ENCODE results near the gene WNT2B. TPM values are rescaled to one million over a fixed set of nuclear protein-coding genes. Genes with fewer than 3 reads are reported as not detected.
"Not testable (repeated sequence)": the region's sequence is repeated elsewhere in the genome, so short reads cannot be mapped to it uniquely, and the experiment has no call there.

The WNT2B gene
- 0.36 TPM for polyA plus RNA-seq (2012; ENCODE audit: missing spikeins)

DNA sequence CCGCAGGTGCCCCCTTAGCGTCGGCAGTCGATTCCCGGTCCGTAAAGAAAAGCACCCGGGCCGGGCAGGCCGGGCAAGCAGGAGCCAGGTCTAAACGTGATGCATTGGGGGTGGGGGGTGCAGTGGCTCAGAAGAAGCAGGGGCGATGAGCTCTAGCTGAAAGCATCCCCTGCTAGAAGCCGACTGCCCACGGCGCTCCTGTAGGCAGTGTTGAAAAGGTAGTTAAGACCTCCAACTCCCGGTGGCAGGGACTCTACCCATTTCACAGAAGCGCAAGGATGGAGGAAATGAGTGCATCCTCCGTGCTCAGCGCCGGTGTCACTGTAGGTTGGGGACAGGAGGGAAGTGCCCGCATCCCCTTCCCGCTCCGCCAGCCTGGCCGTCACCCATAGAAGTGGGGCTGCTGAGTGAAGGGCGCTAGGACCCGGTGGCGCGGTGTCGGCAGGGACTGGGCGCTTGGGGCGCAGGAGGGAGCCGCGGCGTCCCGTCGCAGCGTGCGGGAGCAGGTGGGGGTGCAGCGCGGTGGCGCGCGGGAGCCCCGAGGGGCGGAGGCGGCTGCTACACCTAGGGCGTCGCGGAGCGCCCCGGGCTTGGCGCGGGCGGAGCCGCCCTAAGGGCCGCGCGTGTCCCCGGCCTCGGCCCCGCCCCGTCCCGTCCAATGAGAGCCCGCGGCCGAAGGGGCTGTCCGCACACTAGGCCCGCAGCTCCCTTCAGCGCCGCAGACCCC is at the start of gene WNT2B:
Gene WNT2B (plus strand): TSS at position 688 of the 727 bp plus-strand sequence. CDS start 298 bp downstream, outside the sequence.
- FAIRE-seq = peak; percentile 5
- peak; percentile 66 for DNase-seq (ENCODE audit: insufficient read length)
- TF ChIP-seq TAF1 (IDR thresholded peaks at IDR 0.05; ENCODE audit: borderline replicate concordance, low read depth, low read length) (no peak), POLR2A (IDR thresholded peaks at IDR 0.05; ENCODE audit: low read depth, low read length) (no peak), POLR2AphosphoS5 (IDR thresholded peaks at IDR 0.05; ENCODE audit: low read depth, low read length) (no peak)

- DNase-seq (ENCODE audit: insufficient read length) (no peak), FAIRE-seq (no peak)
- no peak for TF ChIP-seq TAF1 (IDR thresholded peaks at IDR 0.05; ENCODE audit: borderline replicate concordance, low read depth, low read length)
- no peak for TF ChIP-seq POLR2AphosphoS5 (IDR thresholded peaks at IDR 0.05; ENCODE audit: low read depth, low read length)
- no peak for TF ChIP-seq POLR2A (IDR thresholded peaks at IDR 0.05; ENCODE audit: low read depth, low read length)
Measured at GRCh38 chr1:112460615-112461014, 48.1 kb upstream of the WNT2B start.

DNA sequence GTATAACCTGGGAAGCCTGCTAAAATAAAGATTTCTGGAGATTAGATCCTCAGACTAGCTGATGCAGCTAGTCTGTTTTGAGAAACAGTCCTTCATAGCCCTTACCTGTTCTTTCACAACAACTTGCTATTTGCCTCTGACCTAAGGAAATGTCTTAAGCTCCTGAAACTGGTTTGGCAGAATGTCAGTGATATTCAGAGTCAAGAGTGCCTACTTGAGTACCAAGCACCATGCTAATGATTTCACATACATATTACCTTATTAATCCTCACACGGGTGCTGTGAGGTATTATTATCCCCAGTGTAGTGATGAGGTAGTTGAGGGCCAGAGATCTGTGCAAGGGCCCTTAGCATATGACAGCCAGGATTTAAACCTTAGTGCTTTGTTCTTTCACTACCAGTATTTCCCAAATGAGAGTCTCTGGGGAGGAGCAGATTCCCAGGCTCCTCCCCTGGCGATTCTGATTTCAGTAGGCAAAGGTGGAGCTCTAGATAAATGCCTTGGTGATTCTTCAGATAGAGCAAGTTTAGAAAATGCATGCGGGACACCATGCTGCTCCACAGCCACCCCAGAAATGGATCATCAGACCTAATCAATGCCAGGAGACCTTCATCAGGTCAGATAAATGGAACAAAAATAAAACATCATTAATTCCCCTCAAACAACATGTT is 47.4 kb upstream of the WNT2B start:
- DNase-seq (ENCODE audit: insufficient read length) (no peak), FAIRE-seq (no peak)
- TF ChIP-seq POLR2A (IDR thresholded peaks at IDR 0.05; ENCODE audit: low read depth, low read length) = no peak
- no peak for TF ChIP-seq POLR2AphosphoS5 (IDR thresholded peaks at IDR 0.05; ENCODE audit: low read depth, low read length)
- TF ChIP-seq TAF1 (IDR thresholded peaks at IDR 0.05; ENCODE audit: borderline replicate concordance, low read depth, low read length) = no peak

DNA sequence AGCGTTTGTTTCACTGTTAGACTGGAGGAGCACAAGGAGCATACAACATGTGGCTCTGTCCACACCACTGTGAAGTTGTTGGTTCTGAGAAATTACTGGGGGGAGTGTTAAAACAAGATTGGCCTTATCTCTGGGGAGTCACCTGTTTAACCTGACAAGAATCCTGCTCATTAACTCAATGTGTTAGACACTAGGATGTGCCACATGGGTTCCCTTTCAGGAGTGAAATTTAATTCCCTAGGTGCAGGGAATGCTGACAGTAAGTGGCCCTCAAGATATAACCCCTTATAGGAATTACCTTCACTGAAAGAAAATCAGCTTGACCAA is 45.8 kb upstream of the WNT2B start:
- no peak for TF ChIP-seq POLR2AphosphoS5 (IDR thresholded peaks at IDR 0.05; ENCODE audit: low read depth, low read length)
- TF ChIP-seq TAF1 (IDR thresholded peaks at IDR 0.05; ENCODE audit: borderline replicate concordance, low read depth, low read length) = no peak
- TF ChIP-seq POLR2A (IDR thresholded peaks at IDR 0.05; ENCODE audit: low read depth, low read length) = no peak
- no peak for FAIRE-seq
- DNase-seq (ENCODE audit: insufficient read length) = no peak

DNA sequence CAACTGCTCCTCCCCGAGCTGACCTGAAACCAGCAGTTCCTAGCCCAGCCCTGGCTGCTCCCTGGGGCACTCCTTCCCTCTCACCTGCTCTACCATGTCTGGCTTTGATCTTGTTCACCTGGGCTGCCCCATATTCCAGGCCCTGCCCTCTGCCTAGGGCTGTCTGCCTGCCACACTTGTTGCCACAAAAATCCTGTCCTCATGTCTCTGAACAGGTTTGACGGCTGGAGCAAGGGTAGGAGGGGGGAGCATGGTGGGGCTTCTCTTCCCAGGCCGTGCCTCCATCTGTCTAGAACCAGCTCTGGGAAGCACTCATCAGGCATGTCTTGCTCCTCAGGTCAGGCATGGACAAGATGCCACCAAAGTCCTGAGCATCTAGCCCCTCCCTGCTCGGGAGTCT is 44.3 kb upstream of the WNT2B start:
- FAIRE-seq = no peak
- TF ChIP-seq POLR2AphosphoS5 (IDR thresholded peaks at IDR 0.05; ENCODE audit: low read depth, low read length) = no peak
- no peak for TF ChIP-seq POLR2A (IDR thresholded peaks at IDR 0.05; ENCODE audit: low read depth, low read length)
- TF ChIP-seq TAF1 (IDR thresholded peaks at IDR 0.05; ENCODE audit: borderline replicate concordance, low read depth, low read length) = no peak
- DNase-seq (ENCODE audit: insufficient read length) = no peak

DNA sequence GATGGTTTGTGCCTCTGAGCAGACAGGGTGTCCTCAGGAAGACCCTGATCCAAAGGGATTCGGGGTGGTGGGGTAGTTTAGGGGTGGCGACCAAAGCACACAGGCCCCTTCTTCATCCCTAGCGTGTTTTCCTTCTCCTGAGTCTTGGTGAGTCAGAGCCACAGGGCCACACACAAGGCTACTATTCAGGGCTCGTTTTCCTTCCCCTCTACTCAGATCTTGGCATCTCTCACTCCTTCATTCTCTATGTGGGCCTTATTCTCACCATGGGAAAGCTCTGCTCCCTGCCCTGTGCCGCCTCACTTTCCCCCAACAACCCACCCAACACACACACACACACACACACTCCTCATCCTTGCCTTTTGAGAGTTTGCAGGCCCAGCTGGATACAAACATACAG is 43.6 kb upstream of the WNT2B start:
- DNase-seq (ENCODE audit: insufficient read length) = no peak
- FAIRE-seq = no peak
- TF ChIP-seq POLR2A (IDR thresholded peaks at IDR 0.05; ENCODE audit: low read depth, low read length) (no peak), TAF1 (IDR thresholded peaks at IDR 0.05; ENCODE audit: borderline replicate concordance, low read depth, low read length) (no peak), POLR2AphosphoS5 (IDR thresholded peaks at IDR 0.05; ENCODE audit: low read depth, low read length) (no peak)

GRCh38 chr1:112466078-112466660 is 42.6 kb upstream of the WNT2B start:
- peak; percentile 53 for DNase-seq (ENCODE audit: insufficient read length)
- TF ChIP-seq POLR2A (IDR thresholded peaks at IDR 0.05; ENCODE audit: low read depth, low read length) = peak; percentile 46; the same call in 1 of the 2 replicates
- no peak for TF ChIP-seq POLR2AphosphoS5 (IDR thresholded peaks at IDR 0.05; ENCODE audit: low read depth, low read length)
- peak; percentile 91 for FAIRE-seq

DNA sequence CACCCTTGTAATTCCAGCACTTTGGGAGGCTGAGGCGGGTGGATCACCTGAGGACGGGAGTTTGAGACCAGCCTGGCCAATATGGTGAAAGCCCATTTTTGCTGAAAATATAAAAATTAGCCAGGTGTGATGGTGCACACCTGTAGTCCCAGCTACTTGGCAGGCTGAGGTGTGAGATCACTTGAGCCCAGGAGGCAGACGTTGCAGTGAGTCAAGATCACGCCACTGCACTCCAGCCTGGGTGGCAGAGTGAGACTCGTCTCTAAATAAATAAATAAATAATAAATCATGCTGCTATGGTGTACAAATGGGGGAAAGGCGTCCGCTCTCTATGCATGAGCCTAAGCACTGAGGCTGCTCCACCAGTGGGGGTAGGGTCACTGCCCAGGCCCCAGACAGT is 38.4 kb upstream of the WNT2B start:
- not testable (repeated sequence) for FAIRE-seq; DNase-seq (ENCODE audit: insufficient read length)

DNA sequence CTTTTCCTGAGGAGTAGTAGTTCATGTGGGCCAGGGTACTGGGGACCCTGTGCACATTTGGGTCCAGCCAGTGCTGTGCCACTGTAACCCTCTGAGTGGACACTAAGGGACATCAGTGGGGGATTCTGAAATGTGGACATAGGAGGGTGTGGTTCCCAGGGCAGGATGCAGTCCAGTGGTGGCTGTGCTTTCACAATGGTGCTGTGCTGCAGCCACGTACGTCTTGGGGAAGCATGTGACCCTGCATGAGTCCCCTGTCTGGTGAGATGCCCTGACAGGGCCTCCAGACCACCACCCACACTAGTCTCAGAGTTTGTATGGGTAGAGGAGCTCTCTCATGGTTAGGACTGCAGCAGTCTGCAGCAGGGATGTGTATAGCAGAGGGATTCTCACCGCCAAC is 37.8 kb upstream of the WNT2B start:
- TF ChIP-seq TAF1 (IDR thresholded peaks at IDR 0.05; ENCODE audit: borderline replicate concordance, low read depth, low read length) (no peak), POLR2A (IDR thresholded peaks at IDR 0.05; ENCODE audit: low read depth, low read length) (no peak), POLR2AphosphoS5 (IDR thresholded peaks at IDR 0.05; ENCODE audit: low read depth, low read length) (no peak)
- DNase-seq (ENCODE audit: insufficient read length) (no peak), FAIRE-seq (no peak)

DNA sequence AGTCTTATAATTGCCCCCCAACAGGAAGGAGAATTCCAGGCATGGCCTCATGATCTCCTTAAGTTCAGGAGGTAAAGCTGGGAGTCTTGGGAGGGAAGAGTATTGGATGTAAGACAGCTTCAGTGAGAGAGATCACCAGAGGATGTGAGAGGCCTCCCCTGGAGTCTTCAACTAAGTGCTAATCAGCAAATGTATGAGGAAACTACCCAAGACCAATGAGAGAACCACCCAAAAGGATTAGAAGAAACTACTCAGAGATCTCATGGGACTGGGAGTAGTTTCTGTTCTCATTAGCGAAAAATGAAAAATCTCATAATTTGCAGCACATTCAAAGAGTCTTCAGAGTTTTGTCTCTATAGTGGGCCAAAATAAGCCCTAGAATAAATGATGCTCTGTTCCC is 36.6 kb upstream of the WNT2B start:
- TF ChIP-seq POLR2AphosphoS5 (IDR thresholded peaks at IDR 0.05; ENCODE audit: low read depth, low read length) (no peak), POLR2A (IDR thresholded peaks at IDR 0.05; ENCODE audit: low read depth, low read length) (no peak), TAF1 (IDR thresholded peaks at IDR 0.05; ENCODE audit: borderline replicate concordance, low read depth, low read length) (no peak)
- DNase-seq (ENCODE audit: insufficient read length) = no peak
- FAIRE-seq = no peak

GRCh38 chr1:112477550-112477949 is 31.2 kb upstream of the WNT2B start:
- TF ChIP-seq POLR2A (IDR thresholded peaks at IDR 0.05; ENCODE audit: low read depth, low read length) (no peak), POLR2AphosphoS5 (IDR thresholded peaks at IDR 0.05; ENCODE audit: low read depth, low read length) (no peak), TAF1 (IDR thresholded peaks at IDR 0.05; ENCODE audit: borderline replicate concordance, low read depth, low read length) (no peak)
- no peak for DNase-seq (ENCODE audit: insufficient read length)
- no peak for FAIRE-seq

GRCh38 chr1:112478314-112478713 is 30.5 kb upstream of the WNT2B start:
- TF ChIP-seq POLR2AphosphoS5 (IDR thresholded peaks at IDR 0.05; ENCODE audit: low read depth, low read length) (no peak), TAF1 (IDR thresholded peaks at IDR 0.05; ENCODE audit: borderline replicate concordance, low read depth, low read length) (no peak), POLR2A (IDR thresholded peaks at IDR 0.05; ENCODE audit: low read depth, low read length) (no peak)
- FAIRE-seq (no peak), DNase-seq (ENCODE audit: insufficient read length) (no peak)

- not testable (repeated sequence) for FAIRE-seq; DNase-seq (ENCODE audit: insufficient read length)
Measured at GRCh38 chr1:112486063-112486462, 22.7 kb upstream of the WNT2B start.

GRCh38 chr1:112487686-112488085 is 21.1 kb upstream of the WNT2B start:
- FAIRE-seq; DNase-seq (ENCODE audit: insufficient read length): not testable (repeated sequence)

Data from GM12892 (cell line).